Stimulated activated CD4-positive, alpha-beta T cell treated with anti-CD3 and anti-CD28 coated beads, TNF-alpha, amount 100 ng/mL, for 4 hours (primary cell): Measurements from ENCODE around the gene KREMEN2.

Experiments used
- DNase-seq, 3 experiments: peaks; one replicate each; pipeline ENCODE4 v3.0.0-alpha.2; 2020; ENCODE audit warnings: low read depth in 3 of 3

KREMEN2 gene

DNA sequence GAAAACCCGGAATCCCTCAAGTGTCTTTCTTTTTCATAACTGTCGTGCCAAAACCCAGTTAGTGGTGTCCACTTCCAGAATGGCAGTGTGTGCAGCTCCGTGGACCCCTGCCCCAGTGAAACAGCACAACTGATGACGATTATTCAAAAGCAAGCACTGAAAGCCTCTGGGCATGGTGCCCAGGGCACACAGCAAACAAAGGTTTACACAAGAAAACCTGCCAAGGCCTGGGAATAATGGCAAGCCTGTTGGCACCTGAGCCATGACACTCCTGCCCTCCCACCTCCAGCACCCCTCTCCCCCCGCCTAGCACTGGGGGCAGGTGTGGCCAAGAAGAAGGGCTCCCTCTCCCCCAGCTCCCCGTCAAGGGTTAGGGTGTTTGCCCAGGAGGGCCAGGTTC lies 13.4 kb downstream of the KREMEN2 start:
- DNase-seq, result no peak

DNA sequence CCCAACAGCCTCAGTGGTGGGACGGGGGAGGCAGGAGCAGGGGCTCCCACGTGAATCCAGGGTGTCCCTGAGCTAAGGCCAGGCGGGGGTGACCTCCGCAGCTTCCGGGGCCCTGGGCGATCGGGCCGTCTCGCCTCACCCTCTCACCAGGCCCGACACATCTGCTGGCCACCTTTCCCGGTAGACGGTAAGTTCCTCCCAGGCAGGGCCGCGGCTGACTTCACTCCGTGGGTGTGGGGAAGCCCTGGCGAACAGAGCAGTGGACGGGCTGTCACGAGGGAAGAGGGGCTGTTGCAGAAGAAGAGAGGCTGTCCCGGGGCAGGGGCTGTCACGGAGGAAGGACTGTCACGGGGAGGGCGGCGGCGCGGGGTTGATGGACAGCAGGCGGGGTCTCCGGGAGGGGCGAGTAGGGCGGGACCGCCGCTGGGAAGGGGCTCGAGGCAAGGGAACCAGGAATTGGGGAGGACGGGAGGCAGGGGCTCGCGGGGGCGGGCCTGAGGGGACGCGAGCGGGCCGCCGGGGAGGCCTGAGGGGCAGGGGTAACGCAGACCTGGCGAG lies 15.7 kb downstream of the KREMEN2 start:
- DNase-seq, result no peak

DNA sequence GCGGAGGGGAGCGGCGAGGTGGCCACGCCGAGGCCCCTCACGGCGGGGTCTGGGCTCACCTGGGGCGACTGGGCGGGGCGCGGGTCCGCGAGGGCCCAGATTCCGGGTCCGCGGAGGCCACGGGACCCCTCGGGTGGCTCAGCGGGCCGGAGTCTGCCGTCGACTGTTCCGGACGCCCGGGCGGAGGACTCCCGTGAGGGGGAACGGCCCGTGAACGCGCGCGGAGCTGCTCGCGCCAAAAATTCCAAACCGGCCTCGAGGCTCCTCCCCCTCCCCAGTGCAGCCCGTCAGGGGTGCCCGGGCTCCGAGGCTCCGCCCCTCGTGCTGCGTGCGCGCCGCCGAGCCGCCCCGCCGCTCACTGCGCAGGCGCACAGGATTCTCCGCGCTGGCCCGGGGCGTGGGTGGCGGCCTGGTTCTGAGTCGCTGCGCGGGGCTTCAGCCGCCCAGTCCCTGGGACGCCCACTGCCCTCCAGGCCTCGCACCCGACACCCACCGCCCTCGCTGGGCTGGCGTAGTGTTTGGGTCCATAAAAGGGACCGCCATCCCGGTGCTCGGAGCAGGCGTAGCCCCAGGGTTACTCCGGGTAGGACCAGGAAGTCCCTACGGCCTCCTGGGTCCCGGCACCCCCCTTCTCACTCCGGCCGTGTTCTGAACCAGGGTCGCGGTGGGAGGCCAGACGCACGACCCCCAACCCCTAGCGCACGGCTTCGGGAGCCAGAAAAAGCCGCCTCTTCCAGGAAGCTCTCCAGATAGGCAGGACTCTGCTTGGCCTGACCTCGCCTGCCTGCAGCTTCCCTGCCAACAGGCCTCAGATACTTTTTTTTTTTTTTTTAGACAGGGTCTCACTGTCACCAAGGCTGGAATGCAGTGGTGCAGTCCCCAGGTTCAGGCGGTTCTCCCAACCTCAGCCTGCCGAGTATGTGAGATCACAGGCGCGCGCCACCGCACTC lies 16.4 kb downstream of the KREMEN2 start, which contains the start of gene PKMYT1:
TSS of gene PKMYT1 (minus strand) at position 220 of the 950 bp plus-strand sequence. CDS start 789 bp downstream, outside the sequence.
- peak; percentile 89 to 95 (median 93) for DNase-seq

DNA sequence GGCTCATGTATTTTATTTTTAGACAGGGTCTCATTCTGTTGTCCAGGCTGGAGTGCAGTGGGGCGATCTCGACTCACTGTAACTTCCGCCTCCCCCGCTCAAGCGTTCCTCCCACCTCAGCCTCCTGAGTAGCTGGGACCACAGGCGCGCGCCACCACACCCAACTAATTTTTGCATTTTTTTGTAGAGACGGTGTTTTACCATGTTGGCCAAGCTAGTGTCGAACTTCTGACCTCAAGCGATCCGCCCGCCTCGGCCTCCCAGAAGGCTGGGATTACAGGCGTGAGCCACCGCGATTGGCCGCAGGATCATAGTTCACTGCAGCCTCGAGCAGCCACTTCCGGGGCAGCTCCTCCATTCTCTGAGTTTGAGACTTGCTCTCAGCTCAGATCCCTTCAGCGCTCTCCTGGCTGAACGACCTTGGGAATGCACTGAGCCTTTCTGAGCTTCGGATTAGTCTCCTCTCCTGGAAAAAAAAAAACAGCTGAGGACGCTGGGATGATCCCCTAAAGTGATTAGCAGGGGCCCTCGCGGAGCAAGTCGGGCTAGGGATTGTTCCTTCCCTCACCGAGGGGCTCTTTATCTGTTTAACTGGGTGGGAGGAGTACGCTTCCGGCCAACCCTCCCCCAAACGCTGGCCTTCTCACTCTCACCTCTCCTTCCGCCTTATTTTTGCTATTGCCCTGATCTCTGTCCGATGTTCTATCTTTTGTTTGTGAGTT lies 17.3 kb downstream of the KREMEN2 start:
- no peak for DNase-seq

DNA sequence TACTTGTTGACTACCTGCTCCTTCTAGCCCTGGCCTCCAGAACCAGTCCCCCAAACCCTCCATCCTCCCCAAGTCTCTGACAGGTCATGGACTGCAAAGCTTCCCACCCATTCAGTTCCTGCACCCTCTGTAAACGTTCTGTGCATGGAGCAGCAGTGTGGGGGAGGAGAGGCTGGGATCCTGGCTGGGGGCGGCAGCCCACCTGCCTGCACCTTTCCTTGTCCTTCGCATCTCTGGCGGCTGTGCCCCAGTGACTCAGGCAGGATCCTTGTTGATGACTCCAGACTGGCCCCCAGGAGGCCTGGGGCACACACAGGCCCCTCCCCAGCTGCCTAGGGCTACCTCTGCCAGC lies 17.8 kb downstream of the KREMEN2 start:
- DNase-seq, result no peak

DNA sequence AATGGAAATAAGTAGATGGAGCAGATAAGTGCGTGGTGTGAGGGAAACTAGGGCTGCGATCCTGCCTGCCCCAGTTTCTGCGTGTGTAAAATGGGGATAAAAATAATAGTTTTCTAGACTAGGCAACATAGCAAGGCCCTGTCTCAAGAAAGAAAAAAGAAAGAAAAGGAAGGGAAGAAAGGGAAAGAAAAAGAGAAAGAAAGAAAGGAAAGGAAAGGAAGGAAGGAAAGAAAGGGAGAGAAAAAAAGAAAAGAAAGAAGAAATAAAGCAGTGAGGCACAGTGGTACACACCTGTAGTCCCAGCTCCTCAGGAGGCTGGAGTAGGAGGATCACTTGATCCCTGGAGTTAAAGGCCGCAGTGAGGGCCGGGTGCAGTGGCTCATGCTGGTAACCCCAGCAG lies 18.3 kb downstream of the KREMEN2 start:
- no peak for DNase-seq

DNA sequence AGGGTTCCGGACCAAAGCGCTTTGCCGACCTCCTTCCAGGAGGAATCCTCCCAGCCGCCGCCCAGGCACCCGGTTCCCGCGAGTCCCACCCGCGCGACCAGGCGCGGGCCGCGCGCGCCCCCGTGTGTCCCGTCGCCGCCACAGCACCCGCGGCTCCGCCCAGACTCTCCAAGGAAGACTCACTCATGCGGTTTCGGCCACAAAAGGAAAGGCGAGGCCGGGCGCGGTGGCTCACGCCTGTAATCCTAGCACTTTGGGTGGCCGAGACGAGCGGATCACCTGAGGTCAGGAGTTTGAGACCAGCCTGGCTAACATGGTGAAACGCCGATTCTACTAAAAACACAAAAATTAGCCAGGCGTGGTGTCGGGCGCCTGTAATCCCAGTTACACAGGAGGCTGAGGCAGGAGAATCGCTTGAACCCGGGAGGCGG lies 19.6 kb downstream of the KREMEN2 start:
- peak; percentile 42 to 54 (median 43) for DNase-seq

DNA sequence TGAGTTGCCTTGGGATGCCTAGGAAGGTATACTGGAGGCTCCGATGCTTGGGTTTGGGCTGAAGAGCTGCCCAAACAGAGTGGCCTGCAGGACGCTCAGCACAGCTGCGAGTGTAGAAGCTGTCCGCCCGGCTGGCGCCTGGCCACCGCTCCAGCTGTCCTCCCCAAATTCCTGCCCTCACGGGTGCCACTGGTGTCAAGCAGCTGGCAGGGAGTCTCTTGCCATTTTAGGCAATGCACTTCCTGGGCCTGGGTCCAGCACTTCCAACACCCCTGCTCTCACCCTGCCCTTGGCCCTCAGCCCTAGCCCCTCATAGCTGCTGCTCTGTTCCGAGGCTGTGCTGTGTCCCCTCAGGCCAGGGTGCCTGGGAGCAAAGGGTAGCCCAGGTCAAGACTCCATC lies 21.4 kb downstream of the KREMEN2 start:
- DNase-seq, result no peak

DNA sequence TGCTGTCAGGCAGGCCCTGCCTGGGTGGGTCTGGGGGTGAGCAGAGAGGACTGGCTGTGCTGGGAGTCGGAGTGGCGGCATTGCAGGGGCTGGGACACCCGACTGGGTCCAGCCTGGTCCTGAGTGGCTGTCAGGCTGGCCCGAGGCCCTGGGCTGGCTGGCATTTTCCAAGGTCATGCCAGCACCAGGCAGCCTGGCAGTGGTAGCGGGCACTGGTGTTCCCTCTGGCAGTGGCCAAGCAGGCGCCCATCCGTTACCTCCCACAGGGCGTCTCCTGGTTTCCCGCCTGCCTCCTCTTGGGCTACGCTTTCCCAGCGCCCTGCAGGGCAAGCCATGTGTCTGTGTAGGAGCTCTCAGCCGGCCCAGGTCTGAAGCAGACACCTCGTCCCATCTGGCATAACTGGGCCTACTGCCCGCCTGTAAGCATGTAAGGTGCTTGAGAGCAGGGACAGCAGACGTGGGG lies 21.8 kb downstream of the KREMEN2 start:
- no peak for DNase-seq

DNA sequence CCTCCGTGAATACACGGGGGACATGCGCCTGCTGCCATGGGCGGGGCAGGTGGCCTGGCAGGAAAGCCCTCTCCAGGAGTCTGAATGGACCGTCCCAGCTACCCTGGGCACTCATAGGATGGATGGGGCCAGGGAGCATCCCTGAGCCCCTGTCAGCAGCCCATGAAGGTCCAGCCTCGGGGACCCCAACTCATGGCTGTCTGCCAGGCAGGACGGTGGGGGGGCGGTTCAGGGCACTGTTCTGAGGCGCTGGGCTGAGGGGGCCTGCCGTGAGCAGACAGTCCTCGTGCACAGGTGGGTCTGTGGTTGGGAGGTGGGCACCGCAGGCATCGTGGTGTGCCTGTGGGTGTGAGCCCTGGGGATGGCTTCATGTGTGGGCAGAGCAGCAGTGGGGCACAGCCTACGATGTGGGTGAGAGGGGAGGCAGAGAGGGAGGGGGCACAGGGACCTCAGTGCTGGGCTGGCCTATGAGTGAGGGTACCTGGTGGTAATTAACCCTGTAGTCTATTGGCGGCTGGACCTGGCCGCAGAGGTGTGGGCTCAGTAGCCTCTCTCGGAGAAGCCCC lies 22.6 kb downstream of the KREMEN2 start:
- DNase-seq, result no peak

DNA sequence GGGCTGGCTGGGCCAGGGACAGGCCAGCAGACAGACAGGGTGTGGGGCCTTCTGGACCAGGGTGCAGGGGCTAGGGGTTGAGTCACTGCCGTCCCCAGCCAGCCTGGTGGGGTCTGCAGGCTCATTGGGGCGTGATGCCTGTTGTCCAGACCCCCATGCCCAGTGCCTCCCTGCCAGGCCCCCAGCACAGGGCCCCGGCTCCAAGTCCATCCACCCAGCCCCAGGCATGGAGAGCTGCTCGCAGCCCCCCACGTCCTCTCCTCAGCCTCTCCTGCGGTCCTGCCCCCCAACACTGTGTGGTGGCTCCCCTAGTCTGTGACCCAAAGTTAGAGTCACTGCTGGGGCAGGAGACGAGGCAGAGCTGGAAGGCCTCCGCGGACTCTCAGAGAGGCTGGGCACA lies 23.2 kb downstream of the KREMEN2 start:
- DNase-seq, result no peak

DNA sequence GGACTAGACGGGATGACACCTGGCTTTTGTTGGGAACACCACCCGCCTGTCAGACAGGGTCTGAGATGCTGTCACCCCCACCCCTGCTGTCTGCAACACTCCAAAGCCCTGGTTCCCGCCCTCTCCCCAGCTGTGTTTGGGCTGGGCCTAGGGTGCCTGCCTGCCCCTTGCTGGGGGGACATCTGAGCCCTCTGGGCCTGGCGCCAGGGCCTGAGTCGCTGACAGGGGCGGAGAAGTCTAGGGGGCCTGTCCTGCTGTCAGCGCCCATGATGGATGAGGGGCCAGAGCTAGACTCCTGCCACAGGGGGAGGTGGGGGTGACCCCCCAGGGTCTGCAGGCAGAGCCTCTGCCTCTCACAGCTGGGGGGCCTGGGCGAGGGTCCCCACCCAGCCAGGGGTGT lies 23.8 kb downstream of the KREMEN2 start:
- no peak for DNase-seq

DNA sequence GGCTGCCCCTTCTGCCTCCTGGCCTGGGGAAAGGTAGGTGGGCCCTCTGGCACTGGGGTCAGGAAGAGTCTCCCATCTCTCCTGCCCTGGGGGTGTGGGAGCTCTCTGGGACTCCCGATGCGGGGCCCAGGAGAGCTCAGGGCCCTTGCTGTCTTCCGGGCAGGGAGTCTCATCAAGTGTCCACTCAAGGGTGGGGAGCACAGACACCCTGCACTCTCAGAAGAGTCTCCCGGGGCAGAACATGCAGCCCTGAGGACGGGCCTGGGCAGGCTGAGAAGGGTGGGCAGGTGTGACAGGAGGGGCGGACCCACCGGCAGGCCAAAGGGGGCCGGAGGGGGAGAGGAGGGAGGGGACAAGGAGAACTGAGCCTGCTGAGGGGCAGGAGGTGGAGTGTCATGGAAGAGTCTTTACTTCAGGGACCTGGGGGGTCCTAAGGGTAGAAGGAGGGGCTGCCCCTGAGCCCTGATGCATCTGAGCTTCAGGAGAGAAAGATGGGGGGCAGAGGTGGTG lies 24.6 kb downstream of the KREMEN2 start:
- DNase-seq, result no peak

DNA sequence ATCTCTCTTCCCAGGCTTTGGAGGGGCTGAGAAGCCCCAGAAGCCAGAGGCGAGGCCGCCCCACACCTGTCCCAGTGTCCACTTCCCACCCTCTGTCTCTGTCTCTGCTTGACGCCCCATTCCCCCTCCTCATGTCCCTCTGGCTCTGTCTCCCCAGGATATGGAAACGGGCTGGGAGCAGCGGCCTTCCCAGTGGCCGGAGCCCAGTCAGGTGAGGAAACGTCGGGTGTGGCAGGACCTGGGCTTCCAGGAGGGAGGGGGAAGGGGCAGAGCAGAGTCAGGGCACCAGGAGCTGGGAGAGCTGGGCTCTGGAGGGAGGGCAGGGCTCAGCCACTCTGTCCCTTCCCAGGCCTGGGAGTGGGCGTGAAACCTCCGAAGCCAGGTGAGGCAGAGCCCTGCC lies 26.8 kb downstream of the KREMEN2 start:
- DNase-seq, result no peak

DNA sequence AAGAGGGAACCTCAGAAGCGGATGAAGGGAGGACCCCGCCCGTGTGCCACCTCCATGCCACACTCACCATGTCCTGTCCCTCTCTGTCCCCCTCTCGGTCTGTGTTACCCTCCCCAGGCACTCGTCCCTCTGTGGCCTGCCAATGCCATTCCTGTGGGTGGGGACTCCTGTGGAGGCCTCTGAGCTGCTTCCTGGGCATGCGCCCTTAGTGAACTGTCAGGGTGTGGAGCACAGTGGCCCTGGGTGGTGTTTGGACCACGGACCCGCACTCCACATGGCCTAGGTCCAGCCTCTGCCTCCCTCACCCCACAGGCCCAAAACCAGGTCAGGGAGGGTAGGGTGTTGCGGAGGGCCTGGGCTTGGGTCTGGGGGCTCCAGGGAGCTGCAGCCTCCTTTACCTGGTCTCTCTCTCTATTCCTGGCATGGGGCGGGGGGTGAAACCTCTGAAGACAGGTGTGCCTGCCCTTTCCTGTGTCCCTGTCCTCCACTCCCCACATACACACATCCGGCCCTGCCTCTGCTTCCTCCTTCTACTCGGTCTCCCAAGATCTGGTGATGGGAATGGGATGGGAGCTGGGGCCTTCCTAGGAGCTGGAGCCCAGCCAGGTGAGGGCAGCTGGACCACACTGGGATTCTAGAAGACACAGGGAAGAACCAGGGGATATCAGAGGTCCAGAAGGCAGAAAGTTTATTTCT lies 27.6 kb downstream of the KREMEN2 start:
- DNase-seq, result no peak

DNA sequence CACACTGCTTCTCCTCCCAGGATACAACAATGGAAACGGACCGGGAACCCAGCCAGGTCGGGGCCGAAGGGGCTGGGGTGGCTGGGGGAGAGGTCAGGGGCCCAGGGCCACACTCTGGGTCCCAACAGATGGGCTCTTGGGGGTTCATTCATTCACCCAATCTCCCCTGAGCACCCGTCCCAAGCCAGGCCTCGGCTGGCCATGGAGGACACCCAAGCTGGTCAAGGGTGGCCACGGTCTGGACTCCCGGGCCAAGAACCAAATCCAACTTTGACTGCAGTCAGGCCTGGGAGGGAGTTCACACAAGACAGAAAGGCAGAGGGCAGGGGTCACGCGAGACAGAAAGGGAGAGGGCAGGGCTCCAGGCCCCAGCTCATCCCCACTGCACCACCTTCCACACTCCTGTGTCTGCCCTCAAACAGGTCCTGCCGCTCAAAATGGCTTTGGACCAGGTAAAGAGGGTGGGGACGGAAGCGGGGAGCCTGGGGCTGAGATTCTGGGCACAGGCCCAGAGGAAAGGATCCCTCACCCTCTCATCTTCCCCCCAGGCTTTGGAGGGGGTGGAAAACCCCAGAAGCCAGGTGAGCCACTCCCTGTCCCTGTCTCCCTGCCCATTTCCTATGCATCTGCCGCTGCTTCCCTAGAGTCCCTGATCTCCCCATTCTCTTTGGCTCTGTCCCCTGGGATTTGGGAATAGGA lies 28.5 kb downstream of the KREMEN2 start:
- no peak for DNase-seq

DNA sequence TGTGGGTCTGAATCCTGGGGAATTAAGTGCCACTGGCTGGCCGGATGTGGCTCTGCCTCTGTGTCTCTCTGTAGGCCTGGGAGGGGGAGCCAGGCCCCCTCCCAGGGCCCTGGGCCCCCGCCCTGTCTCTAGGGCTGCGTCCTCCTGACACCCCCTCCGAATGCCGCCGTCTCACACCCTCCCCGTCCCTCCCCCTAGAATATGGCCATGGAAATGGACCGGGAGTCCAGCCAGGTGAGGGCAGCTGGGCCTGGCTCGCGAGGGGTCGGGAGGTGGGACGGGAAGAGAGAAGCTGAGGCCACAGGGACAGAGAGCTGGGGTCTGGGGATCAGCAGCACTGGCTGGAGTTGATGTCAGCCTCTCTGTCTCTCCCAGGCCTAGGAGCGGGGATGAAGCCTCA lies 32.2 kb downstream of the KREMEN2 start:
- no peak for DNase-seq

DNA sequence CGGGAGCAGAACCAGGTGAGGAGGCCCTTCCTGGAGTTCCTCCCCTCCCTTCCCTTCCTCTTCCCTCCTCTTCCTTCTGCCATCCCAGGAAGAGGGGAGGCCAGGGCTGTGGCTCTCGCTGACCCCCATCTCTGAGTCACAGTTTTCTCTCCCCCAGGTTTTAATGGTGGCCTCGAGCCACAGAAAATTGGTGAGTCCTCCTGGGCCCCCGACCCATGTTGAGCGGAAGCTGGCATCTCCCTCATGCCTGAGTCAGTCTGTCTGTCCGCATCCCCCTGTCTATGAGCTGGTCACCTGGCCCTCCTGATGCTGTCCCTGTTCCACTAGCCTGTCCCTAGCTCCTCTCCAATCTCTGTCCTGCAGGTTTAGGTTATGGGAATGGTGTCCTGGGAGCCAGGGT lies 35.9 kb downstream of the KREMEN2 start:
- no peak for DNase-seq

DNA sequence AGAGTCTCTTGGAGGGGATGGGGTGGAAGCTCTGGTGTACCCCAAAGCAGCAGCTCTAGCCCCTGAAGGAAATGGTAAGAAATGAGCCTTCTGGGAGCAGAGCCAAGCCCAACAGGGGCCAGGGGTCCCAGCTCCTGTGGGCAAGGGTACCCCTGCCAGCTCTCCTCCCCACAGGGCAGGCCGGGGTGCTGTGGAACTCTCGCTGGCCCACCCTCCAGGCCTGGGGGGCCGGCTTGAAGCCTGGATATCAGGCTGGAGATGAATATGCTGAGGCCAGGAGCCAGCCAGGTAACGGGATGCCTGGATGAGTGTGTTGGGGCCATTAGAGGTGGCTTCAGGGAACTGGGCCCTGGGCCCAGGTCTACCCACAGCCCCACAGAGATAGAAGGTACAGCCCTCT lies 36.5 kb downstream of the KREMEN2 start:
- DNase-seq, result no peak

DNA sequence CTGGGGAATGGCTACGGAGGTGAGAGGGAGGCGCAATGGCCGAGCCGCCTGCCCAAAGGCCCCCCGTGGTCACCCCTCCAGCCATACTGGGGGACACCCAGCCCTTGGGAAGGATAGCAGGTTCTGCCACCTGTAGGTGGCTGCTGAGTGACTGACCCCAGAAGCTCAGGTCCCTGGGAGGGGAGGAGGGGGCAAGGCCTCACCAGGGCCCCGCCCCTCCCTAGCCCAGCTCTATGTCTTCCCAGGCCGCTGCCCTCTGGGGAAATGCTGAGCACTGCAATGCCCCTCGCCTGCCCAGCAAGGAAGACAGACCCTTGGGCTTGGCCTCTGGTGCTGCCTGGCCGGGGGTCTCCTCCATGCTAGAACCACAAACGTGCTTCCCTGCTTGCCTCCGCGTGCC lies 37.2 kb downstream of the KREMEN2 start:
- DNase-seq, result no peak
